ENCODE measurements around the gene DCBLD1. TPM values are rescaled to one million over a fixed set of nuclear protein-coding genes. Genes with fewer than 3 reads are reported as not detected.

The DCBLD1 gene
- total RNA-seq, 2 experiments from 2014 or later: 1.3 to 1.4 TPM

- ChIA-PET POLR2A (no interaction called here), CTCF (no interaction called here)
- H3K27ac ChIP-seq (ENCODE audit: low read depth in 1 of 2, low read length in 2 of 2): no peak overlapping the region
- intact Hi-C loops (cut with DNase I, micrococcal nuclease): no loop called here
- no peak for DNase-seq
- no peaks in the 10 kb centered on the region for H3K4me1 ChIP-seq (ENCODE audit: insufficient read depth, low read length)
- H3K9me3 Mint-ChIP-seq: no peaks in the 10 kb centered on the region
- no peaks in the 10 kb centered on the region for H3K27me3 ChIP-seq (ENCODE audit: control insufficient read depth in 1 of 2, insufficient read depth in 2 of 2, low read length in 2 of 2)
- H3K9me3 ChIP-seq (ENCODE audit: control insufficient read depth in 1 of 2, insufficient read depth in 1 of 2, low read length in 2 of 2): no peaks in the 10 kb centered on the region
- no peaks in the 10 kb centered on the region for H3K36me3 Mint-ChIP-seq (ENCODE audit: low read depth)
- TF ChIP-seq CTCF (IDR thresholded peaks at IDR 0.05): no peak
- no peaks in the 10 kb centered on the region for H3K4me1 Mint-ChIP-seq (ENCODE audit: low read depth)
- H3K36me3 ChIP-seq (ENCODE audit: insufficient read depth, low read length): no peaks in the 10 kb centered on the region
- H3K27me3 Mint-ChIP-seq: peaks cover 10% of the 10 kb centered on the region
- no peak overlapping the region for H3K27ac Mint-ChIP-seq
- H3K4me3 ChIP-seq (ENCODE audit: low read length): no peak overlapping the region
- no peak for ATAC-seq (ENCODE audit: poor library complexity)
- H3K4me3 Mint-ChIP-seq: no peak overlapping the region
Observed at GRCh38 chr6:117506180-117506835, 23.8 kb downstream of the DCBLD1 start.

GRCh38 chr6:117506907-117507306 is 24.4 kb downstream of the DCBLD1 start:
- H3K4me1 Mint-ChIP-seq (ENCODE audit: low read depth): no peaks in the 10 kb centered on the region
- ATAC-seq (ENCODE audit: poor library complexity) (no peak), DNase-seq (no peak)
- no peak overlapping the region for H3K4me3 Mint-ChIP-seq
- peaks cover 10% of the 10 kb centered on the region for H3K27me3 Mint-ChIP-seq
- H3K9me3 Mint-ChIP-seq: no peaks in the 10 kb centered on the region
- Histone ChIP-seq H3K36me3 (ENCODE audit: insufficient read depth, low read length) (no peaks in the 10 kb centered on the region), H3K4me1 (ENCODE audit: insufficient read depth, low read length) (no peaks in the 10 kb centered on the region), H3K27me3 (ENCODE audit: control insufficient read depth in 1 of 2, insufficient read depth in 2 of 2, low read length in 2 of 2) (no peaks in the 10 kb centered on the region), H3K27ac (ENCODE audit: low read depth in 1 of 2, low read length in 2 of 2) (no peak overlapping the region), H3K9me3 (ENCODE audit: control insufficient read depth in 1 of 2, insufficient read depth in 1 of 2, low read length in 2 of 2) (no peaks in the 10 kb centered on the region), H3K4me3 (ENCODE audit: low read length) (no peak overlapping the region)
- POLR2A ChIA-PET: no interaction called here
- no peaks in the 10 kb centered on the region for H3K36me3 Mint-ChIP-seq (ENCODE audit: low read depth)
- CTCF ChIA-PET: no interaction called here
- no peak overlapping the region for H3K27ac Mint-ChIP-seq
- TF ChIP-seq CTCF (IDR thresholded peaks at IDR 0.05): no peak
- intact Hi-C loops (cut with DNase I, micrococcal nuclease): no loop called here

DNA sequence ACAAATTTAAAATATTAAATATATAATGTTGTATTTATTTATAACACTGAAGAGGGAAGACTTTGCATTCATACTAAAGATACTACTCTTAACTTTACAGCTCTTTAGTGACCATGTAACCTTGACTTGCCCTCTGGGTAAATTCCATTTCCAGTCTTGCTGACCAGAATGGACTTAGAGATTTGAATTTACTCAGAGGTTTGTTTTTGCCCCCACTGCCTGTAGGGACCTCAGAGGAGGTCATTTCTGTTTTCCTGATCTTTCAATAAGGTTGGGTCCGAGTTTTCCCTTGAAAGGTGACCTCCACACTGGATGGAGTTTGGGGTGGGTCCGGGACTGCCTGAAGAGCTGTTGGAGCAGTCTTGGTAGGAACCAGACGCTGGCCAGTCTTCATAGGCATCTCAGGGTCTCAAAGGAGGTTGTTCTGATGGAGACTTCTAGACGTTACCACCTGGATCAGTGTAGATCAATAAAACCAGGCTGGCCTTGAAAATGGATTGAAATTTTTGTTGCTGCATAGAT is 26.0 kb downstream of the DCBLD1 start:
- Histone ChIP-seq H3K4me3 (ENCODE audit: low read length) (no peak overlapping the region), H3K27me3 (ENCODE audit: control insufficient read depth in 1 of 2, insufficient read depth in 2 of 2, low read length in 2 of 2) (no peaks in the 10 kb centered on the region), H3K27ac (ENCODE audit: low read depth in 1 of 2, low read length in 2 of 2) (no peak overlapping the region), H3K4me1 (ENCODE audit: insufficient read depth, low read length) (no peaks in the 10 kb centered on the region), H3K9me3 (ENCODE audit: control insufficient read depth in 1 of 2, insufficient read depth in 1 of 2, low read length in 2 of 2) (no peaks in the 10 kb centered on the region), H3K36me3 (ENCODE audit: insufficient read depth, low read length) (no peaks in the 10 kb centered on the region)
- TF ChIP-seq CTCF (IDR thresholded peaks at IDR 0.05): no peak
- ChIA-PET CTCF (no interaction called here), POLR2A (no interaction called here)
- Mint-ChIP-seq H3K36me3 (ENCODE audit: low read depth) (no peaks in the 10 kb centered on the region), H3K9me3 (no peaks in the 10 kb centered on the region), H3K27ac (no peak overlapping the region), H3K4me3 (no peak overlapping the region), H3K4me1 (ENCODE audit: low read depth) (no peaks in the 10 kb centered on the region), H3K27me3 (peaks cover 10% of the 10 kb centered on the region)
- ATAC-seq (ENCODE audit: poor library complexity) (no peak), DNase-seq (no peak)
- intact Hi-C loops (cut with DNase I, micrococcal nuclease): no loop called here
